Measurements from ENCODE around the gene YWHAQ.
A peak's percentile ranks its signal among the peaks of the same experiment; 100 is the strongest.
"Not testable (repeated sequence)": the region's sequence is repeated elsewhere in the genome, so short reads cannot be mapped to it uniquely, and the experiment has no call there.

Gene YWHAQ

DNA sequence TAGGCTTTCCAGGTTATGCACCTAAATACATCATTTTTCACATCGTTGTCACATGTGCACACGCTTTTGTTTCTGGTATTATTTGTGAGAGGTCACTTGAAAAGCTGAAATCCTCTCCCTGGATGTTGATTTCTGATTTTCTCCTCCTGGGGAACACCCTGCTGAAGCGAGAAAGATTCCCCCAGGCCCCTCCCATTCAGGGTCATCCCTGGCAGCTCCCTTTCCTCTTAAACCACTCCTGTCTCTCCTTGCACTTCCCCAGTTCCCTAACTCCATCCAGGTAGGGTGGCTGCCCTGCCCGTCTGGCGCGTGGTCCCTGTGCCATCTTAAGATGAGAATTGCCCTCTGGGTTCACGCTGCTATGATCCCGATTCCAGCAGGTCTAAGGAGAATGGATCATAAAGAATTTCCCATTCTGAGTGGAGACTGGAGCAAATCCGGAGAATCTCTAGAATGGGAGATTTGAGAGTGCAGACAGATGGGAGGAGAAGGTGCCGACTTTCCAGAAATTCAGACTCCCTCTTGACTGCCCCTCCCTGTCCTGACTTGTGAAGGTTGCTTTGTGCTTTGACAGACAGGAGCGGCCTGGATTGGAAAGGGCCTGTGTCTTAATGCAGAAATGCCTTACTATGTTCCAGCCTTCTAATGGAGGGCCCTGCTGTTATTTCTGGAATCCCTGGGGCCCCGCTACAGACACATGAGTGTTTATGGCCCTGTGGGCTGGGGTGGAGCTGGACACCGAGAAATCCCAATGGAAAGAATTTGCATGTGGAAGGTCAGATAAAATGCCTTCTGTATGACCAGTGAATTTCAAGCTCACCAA, 1.3 kb upstream of the YWHAQ start:
- no peak for DNase-seq (ENCODE audit: low spot score)

DNA sequence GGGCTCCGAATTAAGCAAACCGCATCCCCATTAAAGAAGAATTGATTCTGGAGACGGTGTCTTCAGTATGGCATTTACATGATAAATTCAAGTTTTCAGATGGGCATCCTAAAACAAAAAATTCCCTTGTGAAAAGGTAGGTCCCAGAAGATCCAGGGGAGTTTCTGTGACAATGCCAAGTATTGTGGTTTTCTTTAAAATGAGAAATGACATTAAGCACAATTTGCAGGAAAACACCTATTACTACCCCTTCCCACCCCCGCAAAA, 689 bp upstream of the YWHAQ start:
- DNase-seq (ENCODE audit: low spot score): no peak

DNA sequence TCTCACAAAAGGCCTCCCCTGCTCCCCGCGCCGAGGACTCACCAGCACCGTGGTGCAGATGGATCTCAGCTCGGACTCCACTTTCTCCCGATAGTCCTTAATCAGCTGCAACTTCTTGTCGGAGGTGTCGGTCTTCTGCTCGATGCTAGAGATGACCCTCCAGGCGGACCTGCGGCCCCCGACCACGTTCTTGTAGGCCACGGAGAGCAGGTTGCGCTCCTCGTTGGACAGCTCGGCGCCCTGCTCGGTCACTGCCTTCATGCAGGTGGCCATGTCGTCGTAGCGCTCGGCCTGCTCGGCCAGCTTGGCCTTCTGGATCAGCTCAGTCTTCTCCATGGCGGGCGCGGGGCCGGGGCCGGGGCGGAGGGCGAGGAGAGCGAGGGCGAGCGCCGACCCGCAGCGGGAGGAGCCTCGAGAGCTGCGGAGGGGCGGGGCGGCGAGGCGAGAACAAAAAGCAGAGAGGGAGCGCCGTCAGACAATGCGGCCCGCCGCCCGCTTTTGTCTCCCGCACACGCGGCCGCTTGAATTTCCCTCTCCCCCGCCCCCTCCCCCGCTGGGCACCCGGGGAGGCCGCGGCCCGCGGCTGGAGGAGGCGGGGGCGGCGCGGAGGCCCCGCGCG, 571 bp downstream of the YWHAQ start:
- DNase-seq (ENCODE audit: low spot score): peak; percentile 66

DNA sequence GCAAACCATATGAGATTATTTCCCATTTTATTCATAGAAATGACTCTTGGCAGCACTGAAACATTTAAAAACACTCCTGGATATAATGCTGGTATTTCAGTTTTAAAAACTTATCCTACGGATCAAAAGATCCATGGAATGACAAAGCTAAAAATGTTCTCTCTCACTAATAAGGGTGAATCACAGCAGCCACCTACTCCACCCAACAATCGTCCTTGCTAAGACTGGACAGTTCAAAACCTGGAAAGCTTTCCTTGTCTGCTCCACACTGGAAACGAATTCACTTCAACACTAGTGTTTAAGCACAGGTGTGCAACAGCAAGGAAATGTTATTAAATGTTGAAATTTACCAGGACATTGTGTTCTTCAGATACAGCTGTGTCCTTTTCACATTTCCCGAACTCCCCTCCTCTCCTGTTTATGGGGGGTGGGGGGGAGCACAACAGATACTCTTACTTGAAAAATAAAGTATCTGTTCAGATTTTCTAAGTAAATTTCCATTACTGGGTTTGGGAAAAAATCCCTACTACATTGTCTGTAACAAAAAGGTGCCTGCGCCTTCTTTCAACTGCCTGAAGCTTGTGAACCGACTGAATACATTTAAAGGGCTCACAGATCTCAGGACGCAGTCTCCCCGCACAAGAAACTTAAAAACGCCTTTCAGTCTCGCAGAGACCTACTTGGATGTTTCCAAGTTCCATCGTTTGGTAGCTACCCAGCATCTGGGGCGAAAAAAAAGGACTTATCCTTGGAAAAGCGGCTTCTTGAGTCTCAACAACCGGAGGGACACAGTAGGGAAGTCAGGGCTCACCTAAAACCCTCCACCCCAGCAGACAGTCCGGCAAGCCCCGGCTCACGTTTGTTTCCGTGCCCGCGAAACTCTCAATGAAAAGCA, 1.3 kb downstream of the YWHAQ start:
- peak; percentile 15 for DNase-seq (ENCODE audit: low spot score)

DNA sequence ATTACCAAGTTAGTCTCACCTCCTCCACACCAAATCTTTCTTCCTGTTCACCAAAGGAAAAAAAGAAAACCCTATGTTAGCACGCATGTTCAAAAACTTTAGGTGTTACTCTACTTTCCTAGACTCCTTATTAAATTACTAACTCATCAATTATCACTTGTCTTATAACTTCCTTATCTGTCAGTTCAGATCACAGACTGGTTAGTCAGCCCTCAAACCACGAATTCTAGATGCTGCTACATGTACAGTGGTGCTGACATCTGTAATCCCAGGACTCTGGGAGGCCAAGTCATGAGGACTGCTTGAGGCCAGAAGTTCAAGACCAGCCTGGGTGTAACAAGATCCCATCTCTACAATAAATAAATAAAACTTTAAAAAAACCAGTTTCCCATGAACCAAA, 3.5 kb downstream of the YWHAQ start:
- no peak for DNase-seq (ENCODE audit: low spot score)

DNA sequence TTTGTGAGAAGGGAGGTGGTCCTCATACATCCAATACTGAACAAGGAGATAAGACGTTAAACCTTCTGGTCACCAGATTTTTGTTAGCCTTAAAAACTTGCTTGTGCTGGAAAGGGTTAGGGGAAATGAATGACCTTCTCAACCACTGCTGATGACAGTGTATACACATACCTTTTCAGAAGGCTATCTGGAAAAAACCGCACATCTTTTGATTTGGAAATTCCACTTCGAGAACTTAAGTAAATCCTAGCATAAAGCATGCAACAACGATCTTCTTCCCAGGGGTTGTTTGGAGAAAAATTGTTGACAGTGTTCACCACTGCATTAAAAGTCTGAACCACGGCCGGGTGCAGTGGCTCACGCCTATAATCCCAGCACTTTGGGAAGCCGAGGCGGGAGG, 7.6 kb downstream of the YWHAQ start:
- no peak for DNase-seq (ENCODE audit: low spot score)

DNA sequence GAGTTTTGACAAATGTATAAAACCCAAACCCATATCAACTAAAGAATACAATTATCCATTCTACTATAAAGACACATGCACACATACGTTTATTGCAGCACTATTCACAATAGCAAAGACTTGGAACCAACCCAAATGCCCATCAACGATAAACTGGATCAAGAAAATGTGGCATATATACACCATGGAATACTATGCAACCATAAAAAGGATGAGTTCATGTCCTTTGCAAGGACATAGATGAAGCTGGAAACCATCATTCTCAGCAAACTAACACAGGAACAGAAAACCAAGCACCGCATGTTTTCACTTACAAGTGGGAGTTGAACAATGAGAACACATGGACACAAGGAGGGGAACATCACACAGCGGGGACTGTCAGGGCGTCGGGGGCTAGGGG, 9.1 kb downstream of the YWHAQ start:
- not testable (repeated sequence) for DNase-seq (ENCODE audit: low spot score)

DNA sequence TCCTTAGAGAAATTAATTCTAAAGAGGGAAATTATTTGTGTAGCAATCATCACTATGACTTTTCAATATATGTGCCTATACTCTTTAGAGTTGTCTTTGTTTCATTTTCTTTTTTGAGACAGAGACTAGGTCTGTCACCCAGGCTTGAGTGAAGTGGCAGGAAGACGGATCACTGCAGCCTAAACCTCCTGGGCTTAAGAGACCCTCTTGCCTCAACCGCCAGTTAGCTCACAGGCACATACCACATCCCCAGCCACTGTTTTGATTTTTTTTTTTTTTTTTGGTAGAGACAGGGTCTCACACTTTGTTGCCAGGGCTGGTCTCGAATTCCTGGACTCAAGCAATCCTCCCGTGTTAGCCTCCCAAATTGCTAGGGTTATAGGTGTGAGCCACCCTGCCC, 12.4 kb downstream of the YWHAQ start:
- no peak for DNase-seq (ENCODE audit: low spot score)

DNA sequence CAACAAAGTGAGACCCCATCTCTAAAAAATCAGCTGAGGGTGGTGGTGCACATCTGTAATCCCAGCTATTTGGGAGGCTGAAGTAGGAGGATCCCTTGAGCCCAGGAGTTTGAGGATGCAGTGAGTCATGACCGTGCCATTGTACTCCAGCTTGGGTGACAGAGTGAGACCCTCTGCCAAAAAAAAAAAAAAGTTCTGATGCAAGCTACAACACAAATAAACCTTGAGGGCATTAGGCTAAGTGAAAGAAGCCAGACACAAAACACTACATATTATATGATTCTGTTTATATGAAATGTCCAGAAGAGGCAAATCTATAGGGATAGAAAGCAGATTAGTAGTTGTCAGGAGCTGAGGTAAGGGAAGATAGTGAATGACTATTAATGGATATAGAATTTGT, 13.0 kb downstream of the YWHAQ start:
- no peak for DNase-seq (ENCODE audit: low spot score)

DNA sequence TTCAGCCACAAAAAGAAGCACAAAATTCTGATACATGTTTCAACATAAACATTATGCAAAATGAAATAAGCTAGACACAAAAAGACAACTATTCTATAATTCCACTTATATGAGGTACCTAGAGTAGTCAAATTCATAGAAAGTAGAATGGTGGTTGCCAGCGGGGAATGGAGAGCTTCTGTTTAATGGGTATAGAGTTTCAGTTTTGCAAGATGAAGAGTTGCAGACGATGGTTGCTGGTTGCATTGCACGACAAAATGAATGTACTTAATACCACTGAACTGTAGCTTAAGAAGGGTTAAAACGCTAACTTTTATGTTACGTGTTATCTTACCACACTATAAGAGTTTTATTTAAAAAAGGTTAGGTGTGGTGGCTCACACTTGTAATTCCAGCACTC, 13.5 kb downstream of the YWHAQ start:
- no peak for DNase-seq (ENCODE audit: low spot score)

DNA sequence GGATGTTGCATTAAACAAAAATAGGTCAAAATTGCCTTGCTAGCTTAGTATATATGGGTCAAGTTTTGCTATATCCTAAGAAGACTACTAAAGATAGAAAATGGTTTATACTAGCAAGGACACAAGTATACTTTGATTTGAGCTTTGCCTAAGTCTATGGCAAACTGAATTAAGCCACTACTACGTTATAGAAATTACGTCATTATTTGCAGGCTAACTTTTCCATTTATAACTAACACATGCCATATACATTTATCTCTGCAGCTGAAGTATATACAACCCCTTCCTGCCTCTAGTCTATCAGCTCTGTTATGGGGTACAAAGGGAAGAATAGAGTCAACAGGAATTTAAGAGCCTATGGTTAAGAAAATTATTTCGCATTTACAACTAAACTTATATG, 16.2 kb downstream of the YWHAQ start:
- DNase-seq (ENCODE audit: low spot score): no peak

DNA sequence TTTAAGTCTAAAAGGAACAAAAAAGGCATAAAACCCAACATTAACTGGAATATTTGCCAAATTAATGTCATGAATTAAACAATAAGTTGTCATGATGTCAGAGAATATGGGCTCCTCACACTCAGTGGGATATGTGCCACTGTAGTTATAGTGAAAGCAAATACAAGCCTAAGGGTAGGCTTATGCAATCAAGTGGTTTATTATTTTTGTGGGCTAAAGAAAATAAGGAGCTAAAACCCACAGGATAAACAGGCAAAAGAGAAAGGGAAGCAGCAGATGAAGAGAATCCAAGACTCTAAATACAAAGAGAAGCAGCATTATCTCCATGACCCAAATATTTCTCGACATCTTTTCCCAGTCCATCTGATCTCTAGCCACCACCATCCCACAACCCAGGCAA, 17.5 kb downstream of the YWHAQ start:
- DNase-seq (ENCODE audit: low spot score): no peak

DNA sequence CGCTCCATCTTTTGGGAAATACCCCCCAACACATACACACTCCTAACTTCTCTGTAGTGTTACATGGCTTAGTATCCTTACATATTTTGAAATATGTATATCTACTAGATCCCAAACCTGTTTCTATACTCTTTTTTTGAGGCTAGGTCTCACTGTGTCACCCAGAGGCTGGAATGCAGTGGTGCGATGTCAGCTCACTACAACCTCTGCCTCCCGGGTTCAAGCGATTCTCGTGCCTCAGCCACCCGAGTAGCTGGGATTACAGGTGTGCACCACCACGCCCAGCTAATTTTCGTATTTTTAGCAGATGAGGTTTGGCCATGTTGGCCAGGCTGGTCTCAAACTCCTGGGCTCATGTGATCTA, 19.3 kb downstream of the YWHAQ start:
- DNase-seq (ENCODE audit: low spot score): not testable (repeated sequence)

DNA sequence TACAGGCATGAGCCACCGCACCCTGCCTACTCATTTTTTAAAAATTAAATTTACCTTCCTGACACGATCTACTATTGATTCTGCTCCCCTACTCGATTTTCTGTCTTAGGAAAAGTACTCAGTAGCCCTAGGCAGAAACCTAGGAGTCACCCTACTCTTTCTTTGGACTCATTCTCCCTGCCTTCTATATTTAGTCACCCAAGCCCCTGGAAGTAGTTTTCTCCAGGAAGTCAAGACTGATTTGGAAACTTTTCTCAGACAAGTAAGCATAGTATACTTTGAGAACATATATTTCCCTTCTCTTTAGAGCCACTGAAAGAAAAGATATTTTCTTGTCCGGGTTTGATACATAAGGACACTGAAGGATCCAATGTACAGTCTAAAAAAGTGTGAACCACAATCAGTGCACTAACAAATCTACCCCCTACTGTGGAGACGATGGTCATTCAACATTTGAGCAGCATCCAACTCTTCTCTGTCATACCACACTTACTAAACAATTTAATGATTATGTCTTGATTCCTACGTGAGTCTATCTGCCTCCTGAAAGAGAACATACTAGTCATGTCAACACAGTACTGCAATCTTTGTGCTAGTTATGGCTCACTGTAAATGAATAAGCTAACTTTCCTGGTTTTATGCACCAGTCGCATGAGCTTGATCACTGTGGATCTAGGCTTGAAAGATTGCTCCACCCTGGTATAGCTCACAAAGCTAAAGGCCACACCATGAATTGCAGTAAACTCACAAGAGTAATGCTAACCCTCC, 19.8 kb downstream of the YWHAQ start:
- no peak for DNase-seq (ENCODE audit: low spot score)

DNA sequence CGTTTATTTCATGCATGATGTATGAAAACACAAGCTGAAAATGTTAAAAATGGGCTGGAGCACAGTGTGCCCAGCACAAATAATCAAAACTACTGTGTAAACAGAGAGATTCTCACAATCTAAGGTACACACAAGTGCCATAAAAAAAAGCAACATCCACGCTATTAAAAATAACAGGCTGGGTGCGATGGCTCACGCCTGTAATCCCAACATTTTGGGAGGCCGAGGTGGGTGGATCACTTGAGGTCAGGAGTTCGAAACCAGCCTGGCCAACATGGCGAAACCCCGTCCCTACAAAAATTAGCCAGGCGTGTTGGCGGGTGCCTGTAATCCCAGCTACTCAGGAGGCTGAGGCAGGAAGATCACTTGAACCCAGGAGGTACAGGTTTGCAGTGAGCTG, 22.3 kb downstream of the YWHAQ start:
- DNase-seq (ENCODE audit: low spot score): not testable (repeated sequence)

DNA sequence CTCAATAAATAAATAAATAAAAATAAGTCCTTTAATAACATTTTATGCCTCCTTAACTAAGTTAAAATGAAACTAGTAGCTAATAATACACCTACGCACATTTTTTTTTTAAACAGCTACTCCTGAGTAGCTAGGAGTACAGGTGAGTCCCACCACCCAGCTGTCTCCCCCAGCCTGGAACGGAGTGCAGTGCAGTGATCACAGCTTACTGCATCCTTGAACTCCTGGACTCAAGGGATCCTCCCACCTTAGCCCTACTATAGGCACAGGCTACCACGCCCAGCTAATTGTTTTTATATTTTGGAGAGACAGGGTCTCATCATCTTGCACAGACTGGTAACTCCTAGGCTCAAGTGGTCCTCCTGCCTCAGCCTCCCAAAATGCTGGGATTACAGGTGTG, 28.4 kb downstream of the YWHAQ start:
- DNase-seq (ENCODE audit: low spot score): no peak

DNA sequence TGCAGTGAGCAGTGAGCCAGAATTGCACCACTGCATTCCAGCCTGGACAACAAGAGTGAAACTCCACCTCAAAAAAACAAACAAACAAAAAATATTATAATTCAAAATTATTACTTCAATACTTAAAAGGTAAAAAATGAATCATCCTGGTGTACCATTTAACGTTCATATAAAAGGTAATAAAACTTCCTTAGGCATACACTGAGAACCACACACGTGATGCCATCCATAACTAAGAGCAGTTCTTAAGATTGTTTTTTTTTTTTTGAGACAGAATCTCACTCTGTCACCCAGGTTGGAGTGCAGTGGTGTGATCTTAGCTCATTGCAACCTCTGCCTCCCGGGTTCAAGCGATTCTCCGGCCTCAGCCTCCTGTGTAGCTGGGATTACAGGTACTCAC, 29.4 kb downstream of the YWHAQ start:
- no peak for DNase-seq (ENCODE audit: low spot score)

DNA sequence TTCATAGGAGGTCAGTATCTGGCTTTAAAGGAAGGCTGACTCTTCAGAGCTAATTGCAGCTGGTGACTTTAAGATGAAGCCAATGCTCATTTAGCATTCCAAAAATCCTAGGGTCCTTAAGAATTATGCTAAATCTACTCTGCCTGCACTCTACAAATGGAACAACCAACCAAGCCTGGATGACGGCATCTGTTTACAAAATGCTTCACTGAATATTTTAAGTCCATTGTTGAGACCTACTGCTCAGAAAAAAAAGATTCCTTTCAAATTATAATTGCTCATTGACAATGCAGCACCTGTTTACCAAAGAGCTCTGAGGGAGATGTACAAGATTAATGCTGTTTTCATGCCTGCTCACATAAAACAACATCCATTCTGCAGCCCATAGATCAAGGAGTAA, 31.4 kb downstream of the YWHAQ start:
- DNase-seq (ENCODE audit: low spot score): no peak

DNA sequence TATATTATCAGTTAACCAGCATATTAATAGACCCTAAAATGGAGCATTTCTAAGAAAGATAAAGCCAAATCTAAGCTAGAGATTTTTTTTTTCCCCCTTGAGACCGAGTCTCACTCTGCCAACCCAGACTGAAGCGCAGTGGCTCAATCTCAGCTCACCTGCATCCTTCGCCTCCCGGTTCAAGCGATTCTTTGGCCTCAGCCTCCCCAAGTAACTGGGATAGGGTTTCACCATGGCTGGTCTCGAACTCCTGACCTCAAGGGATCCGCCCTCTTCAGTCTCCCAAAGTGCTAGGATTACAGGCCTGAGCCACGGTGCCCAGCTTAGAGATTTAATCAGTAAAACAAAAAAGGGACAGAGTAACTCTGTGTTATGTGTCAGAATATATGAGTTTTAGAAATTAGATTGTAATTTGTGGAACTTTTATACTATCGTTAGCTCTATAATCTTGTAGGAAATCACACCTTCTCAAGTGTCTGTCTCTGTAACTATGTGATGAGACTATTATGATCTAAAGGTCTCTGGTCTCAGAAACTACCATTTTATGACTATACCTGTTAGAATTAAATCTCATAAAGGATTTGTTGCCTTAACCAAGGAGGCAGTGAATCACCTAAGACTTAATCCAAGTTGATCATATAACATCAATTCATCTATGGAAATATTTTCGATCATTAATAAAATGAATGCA, 34.0 kb downstream of the YWHAQ start:
- no peak for DNase-seq (ENCODE audit: low spot score)

DNA sequence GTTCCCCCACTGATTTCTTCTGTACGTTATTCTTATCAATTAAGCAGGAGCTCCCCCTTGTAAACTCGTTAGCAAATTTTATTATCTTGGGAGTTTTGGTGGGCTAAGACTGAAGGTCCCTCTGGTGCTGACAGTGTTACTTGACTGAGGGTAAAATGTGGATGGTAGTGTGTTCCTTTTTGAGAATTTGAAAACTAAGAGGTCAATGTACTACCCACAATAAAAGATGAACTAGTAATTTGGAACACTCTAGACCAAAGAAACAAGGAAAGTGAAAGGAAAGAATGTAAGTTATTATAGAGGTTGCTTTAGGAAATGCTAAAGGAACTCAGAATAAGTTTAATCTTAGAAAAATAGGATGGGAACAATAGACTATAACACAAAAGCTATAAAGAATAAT, 35.1 kb downstream of the YWHAQ start:
- no peak for DNase-seq (ENCODE audit: low spot score)

DNA sequence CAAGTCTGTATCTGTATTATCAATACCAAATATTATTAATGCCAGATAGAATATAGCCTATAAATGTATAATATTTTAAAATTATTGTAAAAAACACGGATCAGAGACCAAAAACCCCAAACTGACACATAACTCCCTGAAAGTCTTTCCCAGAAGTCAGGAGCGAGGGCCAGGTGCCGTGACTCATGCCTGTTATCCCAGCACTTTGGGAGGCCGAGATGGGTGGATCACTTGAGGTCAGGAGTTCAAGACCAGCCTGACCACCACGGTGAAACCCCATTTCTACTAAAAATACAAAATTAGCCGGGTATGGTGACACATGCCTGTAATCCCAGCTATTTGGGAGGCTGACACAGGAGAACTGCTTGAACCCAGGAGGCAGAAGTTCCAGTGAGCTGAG, 35.5 kb downstream of the YWHAQ start:
- DNase-seq (ENCODE audit: low spot score): not testable (repeated sequence)

All from LoVo (cell line).